GM11168 (cell line): ENCODE measurements around the gene JPT1.

Experiments used
- in situ Hi-C: fragments of 300-500 bp; cut with MboI; formaldehyde crosslinking; loops from one replicate; pipeline ENCODE4 v1.12.0; 2022; ENCODE audit warnings: low sequenced_read_pairs; ENCODE audit not compliant: unreplicated experiment

The JPT1 gene

GRCh38 chr17:75087558-75088453, 66.5 kb downstream of the JPT1 start, which contains the start of gene SLC16A5:
Gene SLC16A5, plus strand, starts transcription at chr17:75087954. Its CDS starts 5,683 bp downstream, at chr17:75093637.
- in situ Hi-C loops, result no loop called here

GRCh38 chr17:75087182-75087557, 67.1 kb downstream of the JPT1 start:
- in situ Hi-C loops, result no loop called here

DNA sequence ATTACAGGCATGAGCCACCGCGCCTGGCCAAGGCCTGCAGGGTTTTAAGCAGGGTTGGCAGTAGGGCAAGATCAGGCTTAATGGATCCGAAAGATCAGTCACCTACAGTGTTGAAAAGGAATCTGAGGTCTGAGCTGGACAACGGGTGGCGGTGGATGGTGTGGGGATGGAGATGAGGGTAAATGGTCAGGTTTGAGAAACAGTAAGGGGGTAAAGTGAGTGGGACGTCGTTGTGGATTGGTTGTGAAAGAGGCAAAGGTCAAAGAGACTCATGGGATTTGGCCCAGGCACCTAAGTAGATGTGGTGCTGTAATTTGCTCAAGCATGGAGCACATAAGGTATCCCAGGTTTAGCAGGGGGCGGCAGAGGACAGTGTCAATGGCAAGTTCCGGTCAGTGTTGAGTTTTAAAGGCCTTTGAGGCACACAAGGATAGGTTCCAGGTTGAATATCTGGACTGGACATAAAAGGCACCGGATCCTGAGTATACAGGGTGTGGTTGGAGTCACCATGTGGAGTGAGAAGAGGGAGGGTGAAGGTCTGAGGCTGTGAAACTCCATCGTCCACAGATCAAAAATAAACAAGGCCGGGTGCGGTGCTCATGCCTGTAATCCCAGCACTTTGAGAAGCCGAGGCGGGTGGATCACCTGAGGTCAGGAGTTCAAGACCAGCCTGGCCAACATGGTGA, 67.7 kb downstream of the JPT1 start:
- in situ Hi-C loops, result no loop called here
